GM18907 (cell line): ENCODE measurements around the gene PBLD.

ENCODE experiments used
- ATAC-seq: cut with Tn5 transposase; IDR thresholded peaks from one replicate; pipeline ENCODE4 v1.9.1; 2021; ENCODE audit warnings: mild to moderate bottlenecking, moderate library complexity; ENCODE audit not compliant: unreplicated experiment

PBLD gene

DNA sequence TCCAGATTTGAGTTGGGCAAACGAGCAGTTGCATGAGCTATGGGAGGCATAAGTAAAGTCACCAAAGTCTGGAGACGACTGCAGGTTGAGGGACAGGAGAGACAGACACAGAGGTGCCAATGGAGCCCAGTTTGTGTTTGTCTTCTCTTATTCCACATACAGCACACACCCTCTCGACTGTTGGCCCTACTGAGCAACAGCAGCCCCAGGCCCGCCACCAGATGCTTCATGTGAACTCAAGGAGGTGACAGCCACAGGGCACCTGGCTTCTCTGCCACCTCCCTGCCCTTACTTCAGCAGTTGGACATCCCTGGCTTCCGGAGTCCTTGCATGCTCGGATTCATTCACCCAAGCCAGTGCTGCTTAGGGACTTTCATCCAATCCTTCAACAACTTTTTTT lies 94.4 kb downstream of the PBLD start:
- ATAC-seq = no peak

DNA sequence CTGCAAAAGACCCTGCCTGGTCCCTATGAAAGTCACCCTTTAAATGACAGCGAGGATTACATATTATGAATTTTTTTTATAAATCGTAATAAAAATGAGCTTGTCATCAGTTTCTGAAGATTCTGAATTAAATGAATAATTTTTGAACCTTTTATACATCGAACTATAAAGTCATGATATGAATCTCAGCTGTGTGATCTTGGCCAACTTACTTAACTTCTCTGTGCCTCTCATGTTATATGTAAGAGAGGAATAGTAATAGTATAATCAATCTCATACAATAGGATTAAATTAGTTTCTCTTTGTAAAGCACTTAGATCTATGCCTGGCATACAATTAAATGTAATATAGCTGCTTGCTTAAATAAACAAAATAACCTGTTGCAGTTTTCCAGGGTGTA lies 95.6 kb downstream of the PBLD start:
- no peak for ATAC-seq

DNA sequence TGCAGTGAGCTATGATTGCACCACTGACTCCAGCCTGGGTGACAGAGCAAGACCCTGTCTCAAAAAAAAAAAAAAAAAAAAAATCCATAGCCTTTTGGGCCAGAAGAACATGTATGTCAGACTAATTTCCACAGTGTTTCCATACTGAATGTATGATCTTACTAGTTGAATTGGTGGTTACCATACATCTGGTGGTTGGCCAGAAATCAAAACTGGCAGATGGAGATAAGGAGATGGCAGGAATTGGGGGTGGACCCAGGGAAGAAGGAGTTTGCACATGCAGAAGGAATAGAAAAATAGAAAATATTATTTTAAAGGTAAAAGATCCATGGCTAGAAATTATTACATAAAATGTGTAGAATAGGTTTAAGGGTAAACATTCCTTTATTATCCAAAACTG lies 97.1 kb downstream of the PBLD start:
- ATAC-seq = no peak

DNA sequence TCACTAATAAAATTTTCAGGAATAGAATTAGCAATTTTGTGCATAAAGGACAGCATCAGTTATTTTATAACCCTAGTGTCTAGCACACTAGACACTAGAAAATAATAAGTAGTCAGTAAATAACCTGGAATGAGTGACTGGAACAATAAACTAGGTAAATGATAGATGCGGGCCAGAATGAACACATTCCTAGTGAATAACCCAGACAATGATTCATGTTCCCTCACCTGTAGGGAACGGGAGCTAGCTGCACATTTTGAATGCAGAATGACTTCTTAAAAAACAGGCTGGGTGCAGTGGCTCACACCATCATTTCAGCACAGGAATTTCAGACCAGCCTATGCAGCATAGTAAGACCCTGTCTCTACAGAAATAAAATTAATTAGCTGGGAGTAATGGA lies 97.6 kb downstream of the PBLD start:
- no peak for ATAC-seq

DNA sequence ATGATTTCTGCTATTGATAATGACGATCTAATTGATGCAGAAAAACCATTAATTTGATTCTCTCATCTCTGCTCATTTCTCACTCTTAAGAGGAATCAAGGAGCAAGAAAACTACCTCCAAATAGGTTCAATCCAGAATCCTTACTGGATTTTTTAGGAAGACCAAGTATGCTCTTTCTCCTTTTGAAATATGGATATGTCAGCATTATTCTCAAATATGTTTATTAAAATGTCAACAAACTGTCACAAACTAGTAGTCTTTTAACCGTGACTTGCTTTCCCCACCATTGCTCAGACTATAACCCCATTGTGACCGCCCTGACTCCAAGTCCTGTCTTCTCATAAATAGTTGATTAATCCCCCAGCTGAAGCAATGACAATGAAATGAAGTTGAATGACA lies 99.7 kb downstream of the PBLD start:
- ATAC-seq = no peak
